PC-9 (cell line): ENCODE results near the gene LELP1.

ENCODE experiments used
- EZH2 ChIP-seq: fragments of 200-600 bp; sonication (generic); IDR thresholded peaks from 2 replicates; pipeline ENCODE4 v1.8.0; 2017; ENCODE audit warnings: antibody characterized with exemption, low read depth
- TF ChIP-seq, protein P1 (sequence below): fragments of 200-600 bp; sonication (generic); conservative IDR thresholded peaks from 2 replicates; pipeline ENCODE4 v1.6.1; 2017; ENCODE audit warnings: mixed run types, antibody characterized with exemption, mild to moderate bottlenecking, moderate library complexity

DNA sequence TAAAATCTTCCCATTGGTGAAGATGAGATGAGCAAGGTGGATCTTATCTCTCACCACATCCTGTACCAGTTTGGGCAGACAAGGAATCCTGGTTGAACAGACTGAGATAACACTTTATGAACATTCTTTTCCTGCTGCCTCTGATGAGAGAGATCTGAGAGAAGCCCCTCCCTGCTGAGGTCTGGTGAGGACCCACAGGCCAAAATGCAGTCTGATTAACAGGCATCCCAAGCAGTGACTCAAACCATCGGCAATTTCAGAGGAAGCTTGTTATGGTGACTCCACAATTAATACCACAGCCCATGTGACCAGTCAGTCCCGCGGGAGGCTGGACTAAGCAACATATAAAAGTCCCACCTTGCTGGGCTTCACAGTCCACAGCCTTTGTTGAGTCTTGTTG is 14.0 kb downstream of the LELP1 start, which contains the start of gene PRR9:
- TF ChIP-seq, protein P1, sequence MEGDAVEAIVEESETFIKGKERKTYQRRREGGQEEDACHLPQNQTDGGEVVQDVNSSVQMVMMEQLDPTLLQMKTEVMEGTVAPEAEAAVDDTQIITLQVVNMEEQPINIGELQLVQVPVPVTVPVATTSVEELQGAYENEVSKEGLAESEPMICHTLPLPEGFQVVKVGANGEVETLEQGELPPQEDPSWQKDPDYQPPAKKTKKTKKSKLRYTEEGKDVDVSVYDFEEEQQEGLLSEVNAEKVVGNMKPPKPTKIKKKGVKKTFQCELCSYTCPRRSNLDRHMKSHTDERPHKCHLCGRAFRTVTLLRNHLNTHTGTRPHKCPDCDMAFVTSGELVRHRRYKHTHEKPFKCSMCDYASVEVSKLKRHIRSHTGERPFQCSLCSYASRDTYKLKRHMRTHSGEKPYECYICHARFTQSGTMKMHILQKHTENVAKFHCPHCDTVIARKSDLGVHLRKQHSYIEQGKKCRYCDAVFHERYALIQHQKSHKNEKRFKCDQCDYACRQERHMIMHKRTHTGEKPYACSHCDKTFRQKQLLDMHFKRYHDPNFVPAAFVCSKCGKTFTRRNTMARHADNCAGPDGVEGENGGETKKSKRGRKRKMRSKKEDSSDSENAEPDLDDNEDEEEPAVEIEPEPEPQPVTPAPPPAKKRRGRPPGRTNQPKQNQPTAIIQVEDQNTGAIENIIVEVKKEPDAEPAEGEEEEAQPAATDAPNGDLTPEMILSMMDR, result no peak
- TF ChIP-seq EZH2, result no peak
